Activated naive CD8-positive, alpha-beta T cell treated with anti-CD3 and anti-CD28 coated beads, Interleukin-2, amount 50 U/mL, for 24 hours (primary cell): Measurements from ENCODE around the gene ZIC4.

ENCODE experiments used
- ATAC-seq: fragments of 150-1000 bp; cut with Tn5 transposase; one replicate; pipeline ENCODE4 v1.10.0; 2021
- DNase-seq: peaks from one replicate; pipeline ENCODE4 v3.0.0; 2021
- H3K27ac Mint-ChIP-seq: one replicate; pipeline ENCODE4 v1.8.0; 2021; ENCODE audit warnings: mild to moderate bottlenecking, mixed read lengths
- H3K27me3 Mint-ChIP-seq: one replicate; pipeline ENCODE4 v1.8.0; 2021; ENCODE audit warnings: mixed read lengths
- H3K36me3 Mint-ChIP-seq: one replicate; pipeline ENCODE4 v1.8.0; 2021; ENCODE audit warnings: low read depth, mixed read lengths
- H3K4me1 Mint-ChIP-seq: one replicate; pipeline ENCODE4 v1.8.0; 2021; ENCODE audit warnings: mixed read lengths
- H3K4me3 Mint-ChIP-seq: one replicate; pipeline ENCODE4 v1.8.0; 2021; ENCODE audit warnings: mild to moderate bottlenecking, moderate library complexity, mixed read lengths
- H3K9me3 Mint-ChIP-seq: one replicate; pipeline ENCODE4 v1.8.0; 2021; ENCODE audit warnings: mixed read lengths

ZIC4 gene

DNA sequence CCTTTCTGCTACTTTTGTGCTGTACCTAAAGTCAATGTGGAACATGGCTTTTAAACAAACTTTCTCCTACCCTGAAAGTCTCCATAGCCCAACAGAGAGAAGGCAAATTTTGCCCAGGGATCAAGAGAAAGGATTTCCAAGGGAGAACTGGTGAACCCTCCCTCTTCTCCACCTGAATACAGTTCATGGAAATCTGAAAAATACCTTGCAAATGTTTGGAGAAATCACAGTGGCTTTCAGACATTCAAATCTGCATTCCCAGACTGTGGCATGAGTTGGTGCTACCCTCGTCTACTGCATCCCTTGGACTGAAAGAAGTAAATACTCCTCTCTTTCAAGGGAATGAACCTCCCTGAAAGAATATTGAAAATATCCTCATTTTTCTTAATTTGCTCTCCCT is 38.7 kb downstream of the ZIC4 start:
- Mint-ChIP-seq H3K27ac (no peak overlapping the region), H3K36me3 (no peaks in the 10 kb centered on the region), H3K27me3 (peaks cover 69% of the 10 kb centered on the region), H3K9me3 (peaks cover 6% of the 10 kb centered on the region), H3K4me1 (no peaks in the 10 kb centered on the region), H3K4me3 (no peak overlapping the region)
- DNase-seq (no peak), ATAC-seq (no peak)

GRCh38 chr3:147365196-147366115 is 40.9 kb downstream of the ZIC4 start:
- Mint-ChIP-seq H3K27me3 (peaks cover 64% of the 10 kb centered on the region), H3K9me3 (no peaks in the 10 kb centered on the region)

DNA sequence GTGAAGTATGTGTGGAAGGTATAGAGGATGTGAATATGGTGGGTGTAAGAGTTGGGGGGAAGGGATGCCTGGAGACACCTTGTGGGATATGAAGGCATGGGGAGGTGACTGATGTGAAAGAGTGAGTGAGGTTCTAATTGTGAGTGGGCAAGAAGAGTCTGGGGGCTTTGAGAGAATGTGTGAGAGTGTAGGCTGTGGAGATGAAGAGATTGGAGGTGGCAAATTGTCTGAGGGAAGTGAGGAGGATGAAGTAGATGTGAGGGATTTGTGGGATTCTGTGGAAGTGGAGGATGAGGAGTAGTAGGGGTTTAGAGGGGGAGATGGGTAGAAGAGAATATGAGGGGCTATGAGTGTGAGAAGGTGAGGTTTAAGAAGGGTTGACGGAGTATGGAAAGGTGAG is 41.6 kb downstream of the ZIC4 start:
- Mint-ChIP-seq H3K27me3 (peaks cover 64% of the 10 kb centered on the region), H3K4me3 (no peak overlapping the region), H3K4me1 (no peaks in the 10 kb centered on the region), H3K36me3 (no peaks in the 10 kb centered on the region), H3K9me3 (no peaks in the 10 kb centered on the region), H3K27ac (no peak overlapping the region)
- no peak for ATAC-seq
- DNase-seq, result no peak

More at GRCh38 chr3:147365196-147366115, 40.9 kb downstream of the ZIC4 start:
- Mint-ChIP-seq H3K36me3 (no peaks in the 10 kb centered on the region), H3K4me3 (no peak overlapping the region), H3K4me1 (no peaks in the 10 kb centered on the region), H3K27ac (no peak overlapping the region)
- DNase-seq (no peak), ATAC-seq (no peak)

GRCh38 chr3:147361454-147362420 is 44.6 kb downstream of the ZIC4 start:
- DNase-seq (peak; percentile 58), ATAC-seq (no peak)
- Mint-ChIP-seq H3K27me3 (peaks cover 70% of the 10 kb centered on the region), H3K9me3 (no peaks in the 10 kb centered on the region), H3K4me1 (no peaks in the 10 kb centered on the region), H3K36me3 (peaks cover 2% of the 10 kb centered on the region), H3K4me3 (no peak overlapping the region), H3K27ac (no peak overlapping the region)

- Mint-ChIP-seq H3K9me3 (no peaks in the 10 kb centered on the region), H3K27me3 (peaks cover 78% of the 10 kb centered on the region), H3K4me1 (no peaks in the 10 kb centered on the region), H3K27ac (no peak overlapping the region), H3K4me3 (no peak overlapping the region), H3K36me3 (peaks cover 2% of the 10 kb centered on the region)
- ATAC-seq (no peak), DNase-seq (no peak)
Observed at GRCh38 chr3:147360646-147361453, 45.5 kb downstream of the ZIC4 start.

GRCh38 chr3:147360051-147360439 is 46.3 kb downstream of the ZIC4 start:
- ATAC-seq (no peak), DNase-seq (no peak)
- Mint-ChIP-seq H3K4me1 (no peaks in the 10 kb centered on the region), H3K36me3 (peaks cover 3% of the 10 kb centered on the region), H3K9me3 (peaks cover 4% of the 10 kb centered on the region), H3K27ac (no peak overlapping the region), H3K27me3 (peaks cover 77% of the 10 kb centered on the region), H3K4me3 (no peak overlapping the region)

GRCh38 chr3:147359177-147360050 is 46.9 kb downstream of the ZIC4 start:
- H3K4me1 Mint-ChIP-seq, result no peaks in the 10 kb centered on the region
- ATAC-seq (no peak), DNase-seq (no peak)
- peaks cover 5% of the 10 kb centered on the region for H3K9me3 Mint-ChIP-seq
- no peak overlapping the region for H3K4me3 Mint-ChIP-seq
- no peak overlapping the region for H3K27ac Mint-ChIP-seq
- peaks cover 3% of the 10 kb centered on the region for H3K36me3 Mint-ChIP-seq
- peaks cover 77% of the 10 kb centered on the region for H3K27me3 Mint-ChIP-seq

GRCh38 chr3:147358144-147358992 is 48.0 kb downstream of the ZIC4 start:
- Mint-ChIP-seq H3K9me3 (peaks cover 5% of the 10 kb centered on the region), H3K27me3 (peaks cover 77% of the 10 kb centered on the region), H3K27ac (no peak overlapping the region), H3K4me3 (no peak overlapping the region), H3K4me1 (no peaks in the 10 kb centered on the region), H3K36me3 (peaks cover 3% of the 10 kb centered on the region)
- ATAC-seq (no peak), DNase-seq (no peak)

DNA sequence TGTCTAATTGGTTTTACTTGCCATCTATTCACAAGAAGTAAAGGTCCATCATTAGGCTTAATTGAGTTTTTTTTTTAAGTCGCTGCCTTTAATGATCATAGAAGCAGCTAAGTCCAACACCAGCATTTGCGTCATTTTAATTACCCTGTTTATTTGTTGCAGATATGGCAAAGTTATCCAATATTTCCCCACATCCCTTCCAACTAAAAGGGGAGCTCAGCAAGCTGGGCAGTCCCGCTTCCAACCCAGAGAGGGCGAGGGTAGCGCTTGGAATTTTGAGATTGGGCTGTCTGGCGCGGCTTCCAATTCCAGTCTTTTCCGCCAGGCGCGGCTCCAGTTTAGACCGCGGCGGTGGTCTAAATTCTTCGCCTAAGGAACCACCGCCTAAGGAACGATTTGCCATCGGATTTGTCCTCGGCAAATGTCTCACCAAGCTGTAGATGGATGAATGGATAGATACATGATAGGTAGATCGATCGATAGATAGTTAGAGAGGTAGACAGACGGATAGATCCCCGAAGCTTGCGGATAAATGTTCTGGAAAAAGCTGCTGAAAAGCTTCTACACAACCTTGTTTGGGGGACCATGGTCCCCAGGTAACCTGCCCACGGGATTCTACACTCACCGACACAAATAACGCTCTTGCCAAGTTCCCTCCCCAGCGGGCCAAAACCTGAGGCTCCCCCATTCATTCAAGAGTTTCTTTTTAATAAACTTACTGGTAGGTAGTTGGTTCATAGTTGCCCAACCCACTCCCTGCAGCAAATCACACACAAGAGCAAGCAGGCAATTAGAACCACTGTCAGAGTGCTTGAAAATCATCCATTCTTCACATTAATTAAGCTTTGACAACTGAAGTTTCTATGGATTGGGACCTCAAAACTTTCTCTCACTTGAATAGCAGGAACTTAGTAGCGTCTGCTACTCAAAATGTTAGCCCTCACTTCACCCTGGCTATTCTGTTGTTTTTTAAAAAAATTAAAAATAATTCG is 49.1 kb downstream of the ZIC4 start:
- Mint-ChIP-seq H3K4me3 (no peak overlapping the region), H3K36me3 (peaks cover 3% of the 10 kb centered on the region), H3K9me3 (peaks cover 5% of the 10 kb centered on the region), H3K4me1 (no peaks in the 10 kb centered on the region), H3K27ac (no peak overlapping the region), H3K27me3 (peaks cover 80% of the 10 kb centered on the region)
- no peak for ATAC-seq
- no peak for DNase-seq

GRCh38 chr3:147356145-147356908 is 50.0 kb downstream of the ZIC4 start:
- DNase-seq (no peak), ATAC-seq (no peak)
- peaks cover 3% of the 10 kb centered on the region for H3K36me3 Mint-ChIP-seq
- peaks cover 72% of the 10 kb centered on the region for H3K27me3 Mint-ChIP-seq
- no peak overlapping the region for H3K4me3 Mint-ChIP-seq
- peaks cover 5% of the 10 kb centered on the region for H3K9me3 Mint-ChIP-seq
- H3K4me1 Mint-ChIP-seq, result no peaks in the 10 kb centered on the region
- no peak overlapping the region for H3K27ac Mint-ChIP-seq

- DNase-seq, result no peak
- no peak overlapping the region for H3K27ac Mint-ChIP-seq
- H3K4me3 Mint-ChIP-seq, result no peak overlapping the region
- H3K9me3 Mint-ChIP-seq, result peaks cover 5% of the 10 kb centered on the region
- H3K27me3 Mint-ChIP-seq, result peaks cover 68% of the 10 kb centered on the region
- no peaks in the 10 kb centered on the region for H3K4me1 Mint-ChIP-seq
- ATAC-seq, result no peak
- peaks cover 3% of the 10 kb centered on the region for H3K36me3 Mint-ChIP-seq
Observed at GRCh38 chr3:147355753-147356090, 50.6 kb downstream of the ZIC4 start.
